Superior temporal gyrus (tissue), 1 donor: ENCODE measurements around the gene PTPRN2.

Experiments used
- DNase-seq: peaks from one replicate; pipeline ENCODE4 v3.0.0-alpha.2; 2016; ENCODE audit errors: extremely low spot score

The PTPRN2 gene

DNA sequence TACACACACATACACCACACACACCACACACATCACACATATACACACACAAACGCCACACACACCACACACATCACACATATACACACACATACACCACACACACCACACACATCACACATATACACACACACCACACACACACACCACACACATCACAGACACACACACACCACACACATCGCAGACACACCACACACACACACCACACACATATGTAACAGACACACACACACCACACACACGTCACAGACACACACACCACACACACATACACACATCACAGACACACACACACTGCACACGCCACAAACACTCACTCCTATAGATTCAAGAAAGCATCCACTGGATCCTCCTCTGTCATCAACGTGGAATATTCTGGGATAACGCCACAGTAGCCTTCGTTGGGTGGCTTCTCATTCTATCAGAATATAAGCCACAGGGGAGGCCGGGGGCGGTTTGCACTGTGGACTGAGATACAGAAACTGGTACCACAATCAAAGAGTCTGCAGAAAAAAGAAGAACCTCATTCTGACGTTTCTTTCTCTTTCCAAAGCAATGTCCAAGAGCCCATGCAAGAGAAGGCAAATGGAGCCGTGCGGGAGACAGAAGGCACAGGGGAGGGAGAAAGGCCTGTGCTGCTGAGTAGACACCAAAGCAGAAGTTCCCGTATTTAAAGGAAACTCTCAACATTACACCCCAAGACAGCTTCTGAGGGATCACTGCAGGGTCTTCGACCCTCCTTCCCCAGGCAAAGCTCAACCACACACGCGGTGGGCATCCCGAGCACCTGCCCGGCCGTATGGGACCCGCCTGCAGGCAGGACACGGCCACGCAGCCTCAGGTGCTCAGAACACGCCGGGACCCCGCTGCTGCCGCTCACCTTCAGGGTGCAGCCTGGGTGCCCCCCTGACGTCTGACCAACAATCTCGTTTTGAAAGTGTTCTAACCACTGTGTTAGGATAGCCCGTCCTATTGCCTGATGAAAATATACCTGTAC lies 929.6 kb downstream of the PTPRN2 start:
- no peak for DNase-seq

DNA sequence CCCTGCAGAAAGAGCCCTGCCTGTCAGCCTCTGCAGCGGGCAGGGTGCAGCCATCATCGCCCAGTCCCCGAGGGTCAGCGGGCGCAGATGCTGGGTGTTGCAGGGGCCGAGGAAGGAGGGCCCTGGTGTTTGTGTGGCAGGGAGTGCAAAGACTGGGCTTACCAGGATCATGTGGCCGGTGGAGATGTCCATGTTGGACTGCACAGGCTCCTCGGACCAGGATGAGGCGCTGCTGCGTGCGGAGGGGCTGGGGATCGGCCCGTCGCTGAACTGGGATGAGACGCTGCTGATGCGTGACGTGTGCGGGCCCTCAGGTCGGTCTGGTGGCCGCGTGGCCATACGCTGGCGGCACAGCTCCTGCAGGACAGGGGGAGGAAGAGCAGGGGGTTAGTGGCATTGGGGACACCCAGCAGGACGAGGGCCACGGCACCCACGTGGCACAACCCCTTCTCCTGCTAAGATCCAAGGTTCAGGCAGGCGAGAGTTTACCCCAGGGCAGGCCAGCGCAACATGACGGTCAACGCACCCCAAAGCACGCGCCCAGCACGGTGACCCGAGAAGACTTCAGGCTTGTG lies 931.3 kb downstream of the PTPRN2 start:
- DNase-seq, result no peak

DNA sequence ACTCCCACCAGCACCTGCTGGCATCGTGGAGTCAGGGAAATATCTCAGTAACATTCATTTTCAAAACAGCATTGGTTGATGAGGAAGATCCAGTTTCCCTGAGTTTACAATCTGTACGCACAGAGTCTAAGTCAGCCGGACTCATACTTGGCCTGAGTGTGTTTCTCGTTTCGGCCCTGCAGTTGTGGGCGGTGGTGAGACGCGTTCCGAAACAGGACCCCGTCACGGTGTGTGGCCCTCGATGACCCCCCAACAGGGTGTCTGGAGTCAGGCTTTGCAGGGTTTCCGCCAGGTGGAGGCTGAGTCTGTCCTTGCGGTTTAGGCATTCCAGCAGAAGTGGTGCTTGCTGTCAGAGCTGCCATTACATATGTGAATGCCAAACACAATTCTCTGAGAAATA lies 933.3 kb downstream of the PTPRN2 start:
- DNase-seq, result no peak

GRCh38 chr7:157653827-157654207 lies 933.8 kb downstream of the PTPRN2 start:
- no peak for DNase-seq

DNA sequence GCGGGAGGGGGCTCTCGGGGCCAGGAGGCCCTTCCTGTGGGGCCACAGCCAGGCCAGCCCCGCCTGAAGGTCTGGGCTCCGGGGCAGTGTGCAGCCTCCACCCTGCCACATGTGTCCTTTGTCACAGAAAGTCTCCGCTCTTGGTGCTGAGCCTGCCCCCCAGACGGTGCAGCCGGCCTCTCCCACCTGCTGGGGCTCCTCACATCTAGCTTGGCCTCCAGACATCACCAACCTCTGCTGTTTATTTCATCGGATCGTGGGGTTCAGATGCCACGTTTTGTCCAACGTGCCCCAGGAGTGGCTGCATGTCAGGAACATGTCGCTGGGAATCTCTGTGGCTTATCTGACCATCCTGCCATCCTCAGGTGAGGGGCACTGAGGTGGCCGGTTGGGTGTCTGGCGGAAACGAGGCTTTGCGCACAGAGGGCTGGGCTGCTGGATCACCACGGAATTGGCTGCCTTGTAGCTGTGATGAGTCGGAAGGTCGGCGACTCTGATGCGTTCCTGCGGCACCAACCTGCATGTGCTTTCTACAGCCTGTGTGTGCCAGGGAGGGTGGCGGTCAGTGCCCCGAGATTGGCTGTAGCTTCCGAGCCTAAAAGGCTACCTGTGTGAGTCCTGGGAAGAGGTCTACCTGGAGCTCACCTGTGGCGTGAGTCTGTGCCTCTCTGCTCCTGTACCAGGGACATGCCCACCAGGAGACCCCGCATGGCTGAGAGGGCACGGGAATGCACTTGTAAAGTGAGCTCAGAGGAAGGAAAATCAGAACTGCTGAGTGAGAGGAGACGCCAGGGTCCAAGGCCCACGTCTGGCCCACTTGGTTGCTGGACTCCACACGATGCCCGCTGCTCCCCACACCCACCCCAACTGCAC lies 934.4 kb downstream of the PTPRN2 start:
- no peak for DNase-seq

DNA sequence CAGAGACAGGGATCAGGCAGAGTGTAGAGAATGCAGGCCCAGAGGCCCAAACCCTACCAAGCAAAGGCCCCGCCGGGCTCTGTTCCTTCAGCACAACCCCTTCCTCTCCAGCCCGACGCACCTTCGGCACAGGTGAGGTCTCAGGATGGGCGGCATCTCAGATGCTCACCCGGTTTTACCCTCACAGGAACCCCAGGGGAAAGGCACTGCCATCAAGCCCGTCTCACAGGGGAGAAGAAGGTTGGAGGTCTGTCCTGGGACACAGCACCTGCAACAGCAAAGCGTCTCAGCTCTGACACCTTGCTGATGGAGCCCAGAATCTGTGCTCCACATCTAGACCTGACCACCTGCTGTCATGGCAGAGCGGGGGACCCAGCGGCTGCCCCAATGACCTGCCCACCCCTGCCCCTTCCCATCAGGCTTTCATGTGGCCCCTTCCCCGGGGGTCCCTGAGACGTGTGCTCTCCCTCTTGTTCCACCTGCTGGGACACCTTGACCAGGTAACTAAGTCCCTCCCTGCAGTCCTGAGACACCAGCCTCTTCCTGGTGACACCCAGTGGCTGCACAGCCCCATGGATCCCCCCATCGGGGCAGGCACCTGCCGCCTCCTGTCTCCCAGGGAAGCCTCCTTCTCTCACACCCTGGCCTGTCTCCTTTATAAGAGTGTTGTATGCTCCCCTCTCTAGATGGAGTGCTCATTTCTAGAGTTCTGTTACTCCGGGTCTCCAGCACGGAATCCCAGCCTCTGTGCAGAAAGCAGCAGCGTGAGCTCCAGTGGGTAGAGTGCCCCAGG lies 935.3 kb downstream of the PTPRN2 start:
- DNase-seq, result no peak

DNA sequence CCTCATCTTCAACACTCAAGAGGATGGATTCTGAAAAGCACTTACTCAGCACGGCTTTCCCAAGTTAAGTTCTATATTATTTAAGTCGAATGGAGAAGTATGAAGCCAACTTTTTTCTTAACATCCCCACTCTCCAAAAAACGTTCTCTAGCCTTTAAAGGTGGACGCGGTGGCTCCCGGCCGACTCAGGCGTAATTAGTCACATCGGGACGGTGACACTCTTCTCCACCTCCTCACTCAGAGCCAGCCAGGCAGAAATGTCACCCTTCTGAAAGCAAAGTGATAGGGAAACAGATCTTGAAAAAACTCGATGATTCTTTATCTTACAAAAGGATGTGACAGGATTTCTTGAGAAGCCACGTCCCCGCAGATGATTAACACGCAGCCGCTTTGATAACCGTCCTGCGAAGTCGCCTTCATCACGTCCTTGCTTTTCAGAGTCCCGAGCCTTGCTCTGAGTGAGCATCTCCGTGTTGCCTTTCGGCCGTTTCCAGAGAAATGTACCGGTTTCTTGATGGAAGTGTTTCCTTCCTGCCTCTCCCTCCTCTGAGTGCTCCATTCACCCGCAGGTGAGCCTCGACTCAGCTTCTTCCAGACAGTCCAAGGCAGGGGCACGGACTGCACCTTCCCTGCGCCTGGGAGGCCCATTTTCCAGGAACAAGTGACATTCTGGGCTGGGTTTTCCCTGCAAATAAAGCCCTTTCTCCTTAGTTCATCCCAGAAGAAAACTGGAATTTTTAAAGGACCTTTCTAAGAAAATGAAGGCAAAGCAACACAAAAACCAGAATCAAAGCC lies 936.1 kb downstream of the PTPRN2 start:
- no peak for DNase-seq

GRCh38 chr7:157650801-157651200 lies 936.8 kb downstream of the PTPRN2 start:
- DNase-seq, result no peak

DNA sequence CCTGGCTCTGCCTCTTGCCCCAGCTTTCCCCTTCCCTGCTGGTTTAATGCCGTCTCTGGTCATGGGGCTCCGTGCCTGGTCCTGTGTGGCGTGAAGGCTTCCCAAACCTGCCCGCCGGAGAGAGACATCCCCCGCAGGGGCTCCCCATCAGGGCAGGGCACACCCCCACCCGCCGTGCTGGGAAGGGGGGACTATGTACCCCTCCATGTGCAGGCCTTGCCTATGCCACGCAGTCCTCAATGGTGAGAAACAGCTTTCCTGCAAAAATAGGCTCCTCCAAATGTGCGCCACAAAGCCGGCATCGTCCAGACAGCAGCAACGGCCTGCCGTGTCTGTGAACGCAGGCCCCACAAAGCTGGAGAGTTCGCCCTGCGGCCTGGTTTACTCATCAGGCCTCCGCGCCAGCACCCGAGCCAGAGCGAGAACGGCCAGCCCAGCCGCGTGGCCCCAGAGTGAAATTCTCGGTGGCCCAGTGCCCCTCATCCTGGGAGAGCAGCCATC lies 937.4 kb downstream of the PTPRN2 start:
- no peak for DNase-seq

- DNase-seq, result no peak
Observed at GRCh38 chr7:157646551-157646950, 941.1 kb downstream of the PTPRN2 start.

GRCh38 chr7:157645539-157645938 lies 942.1 kb downstream of the PTPRN2 start:
- no peak for DNase-seq

GRCh38 chr7:157644946-157645345 lies 942.7 kb downstream of the PTPRN2 start:
- no peak for DNase-seq

GRCh38 chr7:157643525-157643970 lies 944.1 kb downstream of the PTPRN2 start:
- no peak for DNase-seq

DNA sequence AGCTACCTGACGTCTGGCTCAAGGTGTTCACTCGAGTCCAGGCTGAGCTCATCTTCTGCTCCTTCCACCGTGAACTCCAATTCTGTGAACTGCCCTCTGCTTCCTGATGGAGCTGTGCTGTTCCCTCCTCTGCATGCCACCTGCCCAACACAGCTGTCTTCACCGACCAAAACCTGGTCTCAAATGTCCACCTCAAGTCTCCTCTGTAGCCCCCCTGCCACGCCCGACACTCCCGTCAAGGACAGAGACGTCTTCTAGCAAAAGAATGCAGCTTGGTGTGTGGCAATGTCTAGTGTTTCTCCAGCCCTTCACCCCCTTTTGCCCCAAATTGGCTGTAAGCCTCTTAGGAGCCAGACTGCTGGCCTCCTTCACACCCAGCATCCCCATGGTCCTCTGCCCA lies 945.8 kb downstream of the PTPRN2 start:
- DNase-seq, result no peak

GRCh38 chr7:157640144-157640543 lies 947.5 kb downstream of the PTPRN2 start:
- DNase-seq, result no peak

- DNase-seq, result no peak
Observed at GRCh38 chr7:157638563-157638962, 949.1 kb downstream of the PTPRN2 start.

GRCh38 chr7:157637216-157637949 lies 950.2 kb downstream of the PTPRN2 start:
- DNase-seq, result no peak

DNA sequence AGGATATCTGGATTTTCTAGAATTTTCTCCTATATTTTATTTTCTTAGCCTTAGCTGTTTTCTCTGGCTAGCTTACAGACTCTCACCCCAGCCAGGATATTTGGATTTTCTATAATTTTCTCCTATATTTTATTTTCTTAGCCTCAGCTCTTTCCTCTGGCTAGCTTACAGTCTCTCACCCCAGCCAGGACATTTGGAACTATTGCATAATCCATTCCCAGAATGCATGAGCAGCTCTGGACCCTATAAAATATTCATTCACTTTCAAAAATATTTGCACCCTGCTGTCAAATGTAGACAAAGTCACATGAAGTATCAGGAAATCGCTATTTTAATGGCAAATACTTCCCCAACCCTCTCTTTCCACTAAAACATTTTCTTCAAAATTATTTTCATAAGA lies 952.0 kb downstream of the PTPRN2 start:
- DNase-seq, result no peak

DNA sequence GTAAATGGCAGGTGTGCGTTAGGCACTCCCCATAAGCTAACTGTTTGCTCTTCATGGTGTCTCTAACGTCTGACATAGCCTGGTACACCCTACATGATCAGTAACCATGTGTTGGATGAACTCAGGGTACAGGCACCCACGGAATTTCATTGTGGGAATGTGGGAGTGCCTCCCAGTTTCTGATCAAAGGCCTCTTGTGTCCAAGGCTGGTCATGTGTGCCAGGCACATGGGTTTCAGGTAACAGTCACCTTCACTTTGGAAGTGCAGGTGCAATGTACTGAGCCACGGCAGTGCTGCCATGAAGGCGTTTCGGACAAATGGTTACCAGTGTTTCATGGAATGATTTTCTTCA lies 952.5 kb downstream of the PTPRN2 start:
- DNase-seq, result no peak
